IMR-90 (cell line): ENCODE measurements around the gene TCF4. TPM values are rescaled to one million over a fixed set of nuclear protein-coding genes. Genes with fewer than 3 reads are reported as not detected.

Source experiments
- ATAC-seq: fragments of 200-7000 bp; cut with Tn5 transposase; 2 replicates; pipeline ENCODE4 v1.9.1; 2020; ENCODE audit warnings: low read depth, mild to moderate bottlenecking, moderate library complexity
- BruUV-seq: library from RNA; stranded (reverse); fragments of 400-500 nt; replicated peaks from 2 replicates; lab custom pipeline; 2021; lab: Mats Ljungman, UMichigan
- CTCF ChIA-PET: fragments of 300-600 bp; formaldehyde crosslinking; extraction: SDS; loops from one replicate; lab custom pipeline; 2021; ENCODE audit warnings: antibody characterized with exemption; lab: Yijun Ruan, JAX
- POLR2A ChIA-PET: fragments of 300-600 bp; sonication (Branson Sonifier 250); formaldehyde crosslinking; loops from one replicate; lab custom pipeline; 2022; ENCODE audit warnings: antibody characterized with exemption; ENCODE audit not compliant: unreplicated experiment; lab: Charles Lee
- DNase-seq: peaks from one replicate; pipeline ENCODE4 v3.0.0; 2013
- H2AFZ ChIP-seq: replicated peaks from 2 replicates; pipeline ENCODE3; 2013; ENCODE audit warnings: low read length, mild to moderate bottlenecking; ENCODE audit not compliant: poor library complexity
- H2AK5ac ChIP-seq: 2 replicates; pipeline ENCODE4 v1.6.1; 2013; ENCODE audit warnings: low read depth, low read length, inconsistent platforms
- H2AK9ac ChIP-seq: replicated peaks from 2 replicates; pipeline ENCODE3; 2013; ENCODE audit warnings: mild to moderate bottlenecking, low read depth, low read length, moderate library complexity; ENCODE audit not compliant: poor library complexity
- H2BK120ac ChIP-seq: 2 replicates; pipeline ENCODE4 v1.6.1; 2013; ENCODE audit warnings: low read depth, low read length, inconsistent platforms
- H2BK15ac ChIP-seq: 3 replicates; pipeline ENCODE4 v1.6.1; 2013; ENCODE audit warnings: low read depth, low read length, inconsistent platforms
- H2BK20ac ChIP-seq: 2 replicates; pipeline ENCODE4 v1.6.1; 2013; ENCODE audit warnings: low read depth, mild to moderate bottlenecking, inconsistent platforms, low read length, moderate library complexity
- H2BK5ac ChIP-seq: 2 replicates; pipeline ENCODE4 v1.6.1; 2013; ENCODE audit warnings: mild to moderate bottlenecking, low read depth, low read length, inconsistent platforms; ENCODE audit not compliant: poor library complexity, severe bottlenecking
- H3K14ac ChIP-seq: replicated peaks from 2 replicates; pipeline ENCODE4 v1.6.1; 2013; ENCODE audit warnings: low read depth, low read length, inconsistent platforms
- H3K18ac ChIP-seq: 2 replicates; pipeline ENCODE4 v1.6.1; 2013; ENCODE audit warnings: low read depth, low read length, control low read depth
- H3K23ac ChIP-seq: 2 replicates; pipeline ENCODE4 v1.6.1; 2013; ENCODE audit warnings: low read depth, low read length, inconsistent platforms
- H3K27ac ChIP-seq: 2 replicates; pipeline ENCODE4 v1.5.1; 2013; ENCODE audit warnings: mild to moderate bottlenecking, control low read depth, low read length; ENCODE audit not compliant: insufficient read depth
- H3K27me3 ChIP-seq: 2 replicates; pipeline ENCODE4 v1.6.1; 2013; ENCODE audit warnings: low read length; ENCODE audit not compliant: control insufficient read depth, insufficient read depth
- H3K36me3 ChIP-seq: 2 replicates; pipeline ENCODE4 v1.6.1; 2013; ENCODE audit warnings: low read length, mixed read lengths; ENCODE audit not compliant: control insufficient read depth, insufficient read depth
- H3K4ac ChIP-seq: 2 replicates; pipeline ENCODE4 v1.6.1; 2013; ENCODE audit warnings: low read depth, low read length, inconsistent platforms
- H3K4me1 ChIP-seq: 2 replicates; pipeline ENCODE4 v1.6.1; 2013; ENCODE audit warnings: low read length, mixed read lengths; ENCODE audit not compliant: control insufficient read depth, insufficient read depth
- H3K4me2 ChIP-seq: 2 replicates; pipeline ENCODE4 v1.6.1; 2013; ENCODE audit warnings: low read depth, mild to moderate bottlenecking, control low read depth, low read length, moderate library complexity
- H3K4me3 ChIP-seq: 2 replicates; pipeline ENCODE4 v1.5.1; 2013; ENCODE audit warnings: low read depth, mild to moderate bottlenecking, control low read depth, low read length, moderate library complexity; ENCODE audit not compliant: insufficient read depth
- H3K56ac ChIP-seq: 2 replicates; pipeline ENCODE4 v1.6.1; 2013; ENCODE audit warnings: low read length, inconsistent platforms; ENCODE audit not compliant: insufficient read depth; ENCODE audit errors: extremely low read depth
- H3K79me1 ChIP-seq, 2 experiments: 2 replicates each; pipeline ENCODE4 v1.6.1; 2013; ENCODE audit warnings: low read length in 2 of 2, inconsistent platforms in 1 of 2, low read depth in 1 of 2
- H3K9ac ChIP-seq: 2 replicates; pipeline ENCODE4 v1.6.1; 2013; ENCODE audit warnings: low read depth, low read length, control low read depth
- H3K9me1 ChIP-seq: 2 replicates; pipeline ENCODE4 v1.6.1; 2013; ENCODE audit warnings: low read length, inconsistent platforms; ENCODE audit not compliant: insufficient read depth
- H3K9me3 ChIP-seq: 2 replicates; pipeline ENCODE4 v1.6.1; 2013; ENCODE audit warnings: low read length; ENCODE audit not compliant: control insufficient read depth, insufficient read depth
- H4K20me1 ChIP-seq: 2 replicates; pipeline ENCODE4 v1.6.1; 2013; ENCODE audit warnings: low read length, inconsistent platforms; ENCODE audit not compliant: insufficient read depth
- H4K5ac ChIP-seq: 2 replicates; pipeline ENCODE4 v1.6.1; 2013; ENCODE audit warnings: mild to moderate bottlenecking, low read depth, low read length, control low read depth
- H4K8ac ChIP-seq, 2 experiments: 2 replicates each; pipeline ENCODE4 v1.6.1; 2013; ENCODE audit warnings: low read depth in 2 of 2, low read length in 2 of 2, control low read depth in 1 of 2, inconsistent platforms in 1 of 2
- H4K91ac ChIP-seq: 2 replicates; pipeline ENCODE4 v1.6.1; 2013; ENCODE audit warnings: low read depth, low read length, inconsistent platforms; ENCODE audit not compliant: insufficient read depth
- CEBPB ChIP-seq: IDR thresholded peaks from 2 replicates; pipeline ENCODE4 v1.6.1; 2012; ENCODE audit warnings: low read depth, low read length, improper control_type of control experiment
- MAZ ChIP-seq: IDR thresholded peaks from 2 replicates; pipeline ENCODE4 v1.6.1; 2012; ENCODE audit warnings: low read depth, mild to moderate bottlenecking, low read length, improper control_type of control experiment, moderate library complexity, borderline replicate concordance
- NFE2L2 ChIP-seq: fragments of 150-350 bp; IDR thresholded peaks from 2 replicates; pipeline ENCODE4 v1.6.1; 2016; ENCODE audit warnings: low read depth, mild to moderate bottlenecking, low read length
- WGBS, 2 experiments: methylation state at CpG; one replicate each; pipeline versions ENCODE4 v1.1.5 to v1.1.7; 2013; ENCODE audit warnings: missing lambda C conversion rate in 2 of 2; ENCODE audit not compliant: insufficient read length in 1 of 2; ENCODE audit errors: extremely low coverage in 2 of 2; 5-methylcytosine and 5-hydroxymethylcytosine counted together
- dilution Hi-C: fragments of 300-500 bp; cut with HindIII; formaldehyde crosslinking; loops from one replicate; pipeline ENCODE4 v1.14.3; 2018; ENCODE audit warnings: low sequenced_read_pairs; ENCODE audit not compliant: unreplicated experiment
- in situ Hi-C: fragments of 300-500 bp; cut with MboI; formaldehyde crosslinking; loops from 3 replicates; pipeline ENCODE4 v1.14.3; 2019; ENCODE audit warnings: low sequenced_read_pairs, inconsistent platforms, mixed read lengths
- intact Hi-C: fragments of 100-400 bp; cut with micrococcal nuclease; formaldehyde crosslinking; loops from 2 replicates; pipeline ENCODE4 v1.10.0; 2022
- polyA plus RNA-seq, 3 experiments: library from polyadenylated mRNA; depleted of rRNA; stranded (reverse); fragments of >200 nt; gene quantifications; 2 replicates each; pipeline ENCODE4 v1.2.3, GENCODE V29; 2012; ENCODE audit warnings: low replicate concordance in 1 of 3
- total RNA-seq: library from RNA; depleted of rRNA; stranded (reverse); fragments of >200 nt; gene quantifications from 2 replicates; pipeline ENCODE4 v1.2.3, GENCODE V29; 2012

The TCF4 gene
- total and polyA plus RNA-seq, 2 of the 4 experiments (the other 2 are of a cell fraction) = 30.0 to 87.1 TPM

DNA sequence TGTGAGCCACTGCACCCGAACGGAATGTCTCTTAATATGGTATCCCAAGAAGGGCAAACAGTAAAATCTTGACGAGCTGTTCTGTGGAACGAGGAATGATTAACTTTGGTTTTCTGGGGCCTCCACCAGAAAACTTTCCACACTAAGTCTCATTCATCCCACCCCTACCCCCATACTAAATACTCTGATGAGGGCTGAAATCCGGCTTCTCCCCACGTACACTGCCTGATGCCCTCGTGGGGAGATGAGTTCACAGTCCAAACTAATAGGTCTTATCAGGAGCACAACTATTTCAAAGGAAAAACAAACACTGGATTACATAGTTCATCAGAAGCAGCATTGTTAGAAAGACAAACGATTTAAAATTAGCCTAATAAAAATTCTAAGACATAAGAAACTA is 49.2 kb upstream of the TCF4 start:
- H3K4me2 ChIP-seq = no peak overlapping the region
- intact Hi-C loops = no loop called here
- no peak overlapping the region for H2AFZ ChIP-seq
- no peak overlapping the region for H2BK20ac ChIP-seq
- H3K79me1 ChIP-seq = no peaks in the 10 kb centered on the region
- ATAC-seq = no peak
- no peak overlapping the region for H3K18ac ChIP-seq
- H3K27ac ChIP-seq = no peak overlapping the region
- CTCF ChIA-PET = no interaction called here
- no peak overlapping the region for H3K9ac ChIP-seq
- H4K8ac ChIP-seq = no peak overlapping the region
- no peaks in the 10 kb centered on the region for H4K20me1 ChIP-seq
- no peak for DNase-seq
- no peaks in the 10 kb centered on the region for H3K9me3 ChIP-seq
- H3K27me3 ChIP-seq = no peaks in the 10 kb centered on the region
- no peak overlapping the region for H3K14ac ChIP-seq
- H2AK9ac ChIP-seq = no peak overlapping the region
- H4K91ac ChIP-seq = no peak overlapping the region
- H3K4me1 ChIP-seq = peaks cover 3% of the 10 kb centered on the region; the same call in 1 of the 2 replicates
- H3K4me3 ChIP-seq = no peak overlapping the region
- no peak overlapping the region for H2BK15ac ChIP-seq
- no peak overlapping the region for H2BK5ac ChIP-seq
- dilution Hi-C loops = no loop called here
- TF ChIP-seq MAZ (no peak), CEBPB (no peak), NFE2L2 (no peak)
- no peak overlapping the region for H3K56ac ChIP-seq
- no TSS peak for BruUV-seq
- H2AK5ac ChIP-seq = no peak overlapping the region
- in situ Hi-C loops = no loop called here
- no peak overlapping the region for H3K23ac ChIP-seq
- WGBS, 2 experiments = 88% methylated on average over 6 of the region's 8 CpGs; no CpG with 5 or more reads in 1 of the 2 experiments
- H3K4ac ChIP-seq = no peak overlapping the region
- no peaks in the 10 kb centered on the region for H3K36me3 ChIP-seq
- no peak overlapping the region for H4K5ac ChIP-seq
- peaks cover 3% of the 10 kb centered on the region; the same call in 1 of the 2 replicates for H3K9me1 ChIP-seq
- no peak overlapping the region for H2BK120ac ChIP-seq
- POLR2A ChIA-PET = no interaction called here
